Uterus (tissue), 2 donors: ENCODE data around the gene CCDC81.

Experiments
- CTCF ChIP-seq, 4 experiments: fragments of 200-600 bp in 2 of 4; fragments of 450-650 bp in 2 of 4; sonication (generic) in 2 of 4; IDR thresholded peaks; one replicate each; pipeline ENCODE4 v1.5.1; 2016 to 2019; ENCODE audit warnings: antibody characterized with exemption in 4 of 4, mild to moderate bottlenecking in 2 of 4, moderate library complexity in 1 of 4
- POLR2A ChIP-seq, 2 donors: fragments of 450-650 bp; IDR thresholded peaks; one replicate each; pipeline ENCODE4 v1.6.1; 2016; ENCODE audit warnings: antibody characterized with exemption in 2 of 2, mild to moderate bottlenecking in 1 of 2, moderate library complexity in 1 of 2

GRCh38 chr11:86390487-86390886, 15.8 kb downstream of the CCDC81 start:
- TF ChIP-seq CTCF (IDR thresholded peaks at IDR 0.05) (no peak), POLR2A (IDR thresholded peaks at IDR 0.05) (no peak)
